GM12875 (cell line): ENCODE results near the gene ATP6V1G1.

Source experiments
- H3K4me3 ChIP-seq: one replicate; pipeline ENCODE4 v1.5.1; 2011; ENCODE audit warnings: low read depth, low read length, control low read depth
- TF ChIP-seq, protein P1 (sequence below): IDR thresholded peaks from 2 replicates; pipeline ENCODE4 v1.5.1; 2011; ENCODE audit warnings: low read depth, mild to moderate bottlenecking, control low read depth, inconsistent platforms, low read length, moderate library complexity, borderline replicate concordance; ENCODE audit not compliant: insufficient read depth

The ATP6V1G1 gene

DNA sequence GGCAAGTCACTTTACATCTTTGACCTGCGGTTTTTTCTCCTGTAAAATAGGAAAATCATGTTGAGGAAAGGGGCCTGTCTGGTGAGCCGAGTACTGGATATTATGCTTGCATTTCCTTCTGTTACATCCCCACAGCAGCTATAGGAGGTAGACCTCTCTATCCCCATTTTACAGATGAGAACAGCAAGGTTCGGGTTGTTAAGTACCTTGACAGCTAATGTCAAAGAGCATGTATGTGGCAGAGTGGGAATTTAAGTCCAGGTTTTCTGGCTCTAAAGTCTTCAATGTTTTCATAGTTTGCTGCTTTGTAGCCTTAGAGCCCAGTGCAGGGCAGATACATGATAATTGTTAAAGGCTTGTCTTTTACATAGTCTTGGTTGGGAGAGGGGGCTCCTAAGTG lies 26.4 kb downstream of the ATP6V1G1 start:
- no peak overlapping the region for H3K4me3 ChIP-seq
- TF ChIP-seq, protein P1, sequence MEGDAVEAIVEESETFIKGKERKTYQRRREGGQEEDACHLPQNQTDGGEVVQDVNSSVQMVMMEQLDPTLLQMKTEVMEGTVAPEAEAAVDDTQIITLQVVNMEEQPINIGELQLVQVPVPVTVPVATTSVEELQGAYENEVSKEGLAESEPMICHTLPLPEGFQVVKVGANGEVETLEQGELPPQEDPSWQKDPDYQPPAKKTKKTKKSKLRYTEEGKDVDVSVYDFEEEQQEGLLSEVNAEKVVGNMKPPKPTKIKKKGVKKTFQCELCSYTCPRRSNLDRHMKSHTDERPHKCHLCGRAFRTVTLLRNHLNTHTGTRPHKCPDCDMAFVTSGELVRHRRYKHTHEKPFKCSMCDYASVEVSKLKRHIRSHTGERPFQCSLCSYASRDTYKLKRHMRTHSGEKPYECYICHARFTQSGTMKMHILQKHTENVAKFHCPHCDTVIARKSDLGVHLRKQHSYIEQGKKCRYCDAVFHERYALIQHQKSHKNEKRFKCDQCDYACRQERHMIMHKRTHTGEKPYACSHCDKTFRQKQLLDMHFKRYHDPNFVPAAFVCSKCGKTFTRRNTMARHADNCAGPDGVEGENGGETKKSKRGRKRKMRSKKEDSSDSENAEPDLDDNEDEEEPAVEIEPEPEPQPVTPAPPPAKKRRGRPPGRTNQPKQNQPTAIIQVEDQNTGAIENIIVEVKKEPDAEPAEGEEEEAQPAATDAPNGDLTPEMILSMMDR, result no peak

DNA sequence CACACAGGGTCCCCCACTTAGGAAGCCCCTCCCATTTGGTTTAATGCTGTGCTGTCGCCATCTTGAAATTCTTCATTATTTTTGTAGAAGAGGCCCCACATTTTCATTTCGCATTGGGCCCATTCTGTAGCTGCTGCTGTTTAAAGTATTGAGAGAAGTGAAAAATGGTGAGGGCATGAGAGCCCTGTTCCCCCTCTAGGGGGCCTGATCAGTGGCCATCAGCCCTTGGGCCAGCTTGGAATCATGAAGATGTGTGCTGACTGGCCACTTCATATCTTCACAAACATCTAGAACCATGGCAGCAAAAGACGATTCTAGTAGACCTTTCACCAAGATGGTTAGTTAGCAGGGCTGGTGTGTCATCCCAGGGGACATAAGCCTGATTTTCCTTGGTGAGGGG lies 26.8 kb downstream of the ATP6V1G1 start:
- H3K4me3 ChIP-seq, result no peak overlapping the region
- TF ChIP-seq, protein P1, result peak; percentile 15; the same call in 1 of the 2 replicates

DNA sequence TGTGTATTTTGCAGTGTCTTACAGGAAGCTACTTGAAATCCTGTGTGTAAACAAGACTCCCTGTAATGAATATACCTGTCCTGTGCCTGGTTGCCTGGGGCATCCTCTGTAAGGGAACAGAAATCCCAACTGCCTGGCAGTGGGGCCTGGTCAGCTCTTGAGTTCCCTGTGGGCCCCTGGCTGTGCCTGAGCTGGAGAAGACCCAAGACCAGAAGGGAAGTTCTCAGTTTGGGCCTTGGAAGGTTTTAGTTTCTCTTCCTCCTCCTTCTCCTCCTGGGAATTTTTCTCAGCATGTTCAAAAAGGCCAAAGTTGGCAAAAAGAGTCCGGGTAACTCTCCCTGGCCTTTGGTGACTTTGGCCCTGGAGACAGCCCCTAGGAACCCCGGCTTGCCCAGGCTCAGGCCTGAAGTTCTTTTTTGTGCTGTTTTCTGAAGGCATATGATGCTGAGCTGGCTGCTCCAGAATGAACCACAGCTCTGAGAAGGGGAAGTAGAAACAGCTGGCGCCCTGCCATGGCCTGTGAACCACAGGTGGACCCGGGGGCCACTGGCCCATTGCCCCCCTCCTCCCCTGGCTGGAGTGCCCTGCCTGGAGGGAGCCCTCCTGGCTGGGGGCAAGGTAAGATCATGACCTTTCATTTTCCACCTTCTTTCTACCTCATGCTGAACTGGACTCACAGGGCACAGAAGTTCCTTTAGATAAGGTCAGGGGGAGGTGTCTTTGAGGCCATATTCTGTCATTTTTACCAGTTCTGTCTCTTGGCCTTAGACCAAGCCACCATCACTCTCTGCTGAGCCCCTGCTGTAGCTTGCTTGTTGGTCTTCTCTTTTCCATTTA lies 29.3 kb downstream of the ATP6V1G1 start:
- TF ChIP-seq, protein P1, result no peak
- no peak overlapping the region for H3K4me3 ChIP-seq

DNA sequence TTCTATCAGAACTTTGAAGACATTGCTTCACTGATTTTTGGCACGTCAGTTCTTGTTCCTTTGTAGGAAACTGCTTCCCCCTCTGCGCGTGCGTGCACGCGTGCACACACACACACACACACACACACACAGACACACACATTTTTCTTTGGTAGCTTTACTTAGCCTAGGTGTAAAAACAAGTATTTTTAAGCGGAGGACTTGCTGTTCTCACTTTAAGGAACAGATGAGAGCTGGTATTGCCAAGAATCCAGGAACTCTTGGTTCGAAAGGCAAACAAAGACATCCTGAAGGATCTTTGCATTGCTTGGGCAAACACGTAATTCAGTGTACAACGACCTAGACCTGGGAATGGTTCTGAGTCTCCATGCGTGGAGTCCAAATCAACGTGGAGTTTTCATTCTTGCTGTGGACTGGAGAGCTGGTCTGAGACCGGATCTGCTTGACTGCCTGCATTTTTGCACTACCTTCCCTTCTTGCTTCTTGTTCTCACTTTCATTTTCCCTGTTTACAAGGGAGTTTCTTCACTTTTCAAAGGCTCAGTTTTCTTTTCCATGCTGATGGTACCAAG lies 31.7 kb downstream of the ATP6V1G1 start:
- H3K4me3 ChIP-seq, result peak overlapping the region; percentile 35
- TF ChIP-seq, protein P1, result no peak

DNA sequence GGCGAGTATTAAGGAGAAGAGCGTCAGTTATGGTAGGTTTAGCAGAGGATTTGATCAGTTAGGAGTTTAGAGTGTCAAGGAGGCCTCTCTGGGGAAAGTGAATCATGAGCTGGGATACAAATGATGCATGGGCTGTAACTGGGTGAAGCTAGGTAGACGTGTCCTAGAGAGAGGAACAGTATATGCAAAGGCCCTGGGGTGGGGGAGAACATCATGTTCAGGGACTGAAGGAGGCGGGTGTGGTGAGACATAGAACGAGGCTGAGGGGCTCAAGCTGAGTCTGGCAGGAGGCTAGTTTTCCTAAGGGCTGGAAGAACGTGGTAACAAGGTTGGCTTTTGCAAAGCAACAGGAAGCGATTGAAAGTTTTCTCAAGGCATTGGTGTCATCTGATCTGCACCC lies 34.0 kb downstream of the ATP6V1G1 start:
- TF ChIP-seq, protein P1, result no peak
- no peak overlapping the region for H3K4me3 ChIP-seq

DNA sequence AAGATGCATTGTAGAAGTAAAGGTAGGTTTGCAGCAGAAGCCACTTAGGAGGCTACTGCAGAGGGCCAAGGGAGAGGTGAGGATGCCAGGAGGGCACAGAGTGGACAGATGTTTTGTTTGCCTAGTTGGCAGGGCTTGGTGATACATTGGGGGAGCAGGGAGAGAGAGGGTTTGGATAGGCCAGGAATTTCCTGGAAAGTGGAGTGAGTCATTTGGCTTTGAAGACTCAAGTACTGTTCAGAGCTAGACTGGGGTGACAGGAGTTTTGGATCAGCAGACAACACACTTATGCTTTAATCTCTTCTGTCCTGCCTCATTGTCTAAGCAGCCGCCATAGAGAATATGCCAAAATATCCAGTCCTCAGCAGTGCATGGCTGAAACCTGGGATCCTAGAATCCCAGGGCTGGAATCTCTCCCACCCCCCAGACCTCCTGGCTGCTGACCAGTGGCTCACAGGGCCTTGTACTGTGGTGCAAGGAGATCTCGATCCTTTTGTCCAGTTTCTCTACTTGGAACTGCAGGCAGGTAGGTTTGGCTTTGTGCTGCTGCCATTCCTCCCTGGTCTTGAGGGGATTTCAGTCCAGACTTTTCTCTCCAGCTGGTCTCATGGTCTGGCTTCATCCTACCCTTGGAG lies 34.5 kb downstream of the ATP6V1G1 start:
- TF ChIP-seq, protein P1, result no peak
- H3K4me3 ChIP-seq, result no peak overlapping the region
